Adipose tissue (tissue), 3 donors: ENCODE measurements around the gene HRC. TPM values are rescaled to one million over a fixed set of nuclear protein-coding genes. Genes with fewer than 3 reads are reported as not detected.
"Not testable (repeated sequence)": the region's sequence is repeated elsewhere in the genome, so short reads cannot be mapped to it uniquely, and the experiment has no call there.

Experiments used
- H3K27ac ChIP-seq: one replicate; pipeline ENCODE4 v1.5.1; 2013; ENCODE audit warnings: low read depth, low read length
- WGBS, 3 donors: extraction: QIAGEN DNeasy Blood & Tissue Kit; methylation state at CpG; one replicate each; pipeline ENCODE4 v1.1.7; 2013; 5-methylcytosine and 5-hydroxymethylcytosine counted together
- polyA plus RNA-seq, 3 donors: library from polyadenylated mRNA; stranded (reverse); fragments of 200-250 nt; gene quantifications; one replicate each; pipeline ENCODE4 v1.2.3, GENCODE V29; 2013
- donor health status: healthy with polysubstance abuse.
- donor health status: Bipolar disorder and iron deficiency.
- donor health status: healthy.

The HRC gene
- polyA plus RNA-seq, 3 donors = 0.89 to 2.8 (median 1.3) TPM

- WGBS, 3 donors = 8 to 10% (median 9%) methylated on average over 25 to 30 of the region's 30 CpGs
- no peak overlapping the region for H3K27ac ChIP-seq
Observed at GRCh38 chr19:49145573-49146407, 9.4 kb downstream of the HRC start.

GRCh38 chr19:49142866-49143335 is 12.3 kb downstream of the HRC start:
- no peak overlapping the region for H3K27ac ChIP-seq
- WGBS, 3 donors = 3 to 7% (median 4%) methylated on average over 20 to 21 of the region's 21 CpGs

- 80 to 84% (median 80%) methylated on average over 6 of the region's 6 CpGs for WGBS, 3 donors
- no peak overlapping the region for H3K27ac ChIP-seq
Observed at GRCh38 chr19:49141352-49141751, 13.8 kb downstream of the HRC start.

- WGBS, 3 donors = 75 to 86% (median 85%) methylated on average over 7 of the region's 7 CpGs
- no peak overlapping the region for H3K27ac ChIP-seq
Observed at GRCh38 chr19:49140951-49141350, 14.2 kb downstream of the HRC start.

- no peak overlapping the region for H3K27ac ChIP-seq
- 66 to 84% (median 72%) methylated on average over 10 of the region's 10 CpGs for WGBS, 3 donors
Observed at GRCh38 chr19:49136771-49137171, 18.4 kb downstream of the HRC start.

GRCh38 chr19:49135686-49136085 is 19.5 kb downstream of the HRC start:
- WGBS, 3 donors = 89 to 94% (median 89%) methylated on average over 5 of the region's 5 CpGs
- no peak overlapping the region for H3K27ac ChIP-seq

GRCh38 chr19:49133621-49134454 is 21.4 kb downstream of the HRC start:
- WGBS, 3 donors = 26 to 45% (median 43%) methylated on average over 39 to 42 of the region's 42 CpGs
- no peak overlapping the region for H3K27ac ChIP-seq

- H3K27ac ChIP-seq = no peak overlapping the region
- 28 to 33% (median 32%) methylated on average over 46 to 49 of the region's 49 CpGs for WGBS, 3 donors
Observed at GRCh38 chr19:49132974-49133609, 22.1 kb downstream of the HRC start.

GRCh38 chr19:49130325-49130724 is 24.9 kb downstream of the HRC start:
- 92 to 97% (median 94%) methylated on average over 24 of the region's 24 CpGs for WGBS, 3 donors
- no peak overlapping the region for H3K27ac ChIP-seq

- 22 to 67% (median 60%) methylated on average over 16 of the region's 16 CpGs for WGBS, 3 donors
- H3K27ac ChIP-seq = no peak overlapping the region
Observed at GRCh38 chr19:49129238-49129583, 26.0 kb downstream of the HRC start.

- H3K27ac ChIP-seq = no peak overlapping the region
- WGBS, 3 donors = 41 to 68% (median 50%) methylated on average over 15 of the region's 15 CpGs
Observed at GRCh38 chr19:49128545-49129237, 26.5 kb downstream of the HRC start.

GRCh38 chr19:49127674-49128544 is 27.3 kb downstream of the HRC start:
- WGBS, 3 donors = 4 to 5% (median 4%) methylated on average over 59 to 63 of the region's 63 CpGs
- no peak overlapping the region for H3K27ac ChIP-seq

- H3K27ac ChIP-seq = not testable (repeated sequence)
- 95 to 97% (median 96%) methylated on average over 12 of the region's 12 CpGs for WGBS, 3 donors
Observed at GRCh38 chr19:49127225-49127624, 28.0 kb downstream of the HRC start.

GRCh38 chr19:49126575-49126974 is 28.6 kb downstream of the HRC start:
- WGBS, 3 donors = 75 to 78% (median 77%) methylated on average over 4 of the region's 4 CpGs
- no peak overlapping the region for H3K27ac ChIP-seq

GRCh38 chr19:49125025-49125731 is 30.0 kb downstream of the HRC start:
- H3K27ac ChIP-seq = no peak overlapping the region
- WGBS, 3 donors = 38 to 52% (median 40%) methylated on average over 23 of the region's 23 CpGs

GRCh38 chr19:49123285-49123684 is 31.9 kb downstream of the HRC start:
- 90 to 95% (median 91%) methylated on average over 11 of the region's 11 CpGs for WGBS, 3 donors
- H3K27ac ChIP-seq = not testable (repeated sequence)

- WGBS, 3 donors = 76 to 85% (median 77%) methylated on average over 9 to 10 of the region's 10 CpGs
- not testable (repeated sequence) for H3K27ac ChIP-seq
Observed at GRCh38 chr19:49121841-49122240, 33.4 kb downstream of the HRC start.
